Activated CD4-positive, alpha-beta T cell treated with anti-CD3 and anti-CD28 coated beads for 48 hours (primary cell): Measurements from ENCODE around the gene CNPY2.
A peak's percentile ranks its signal among the peaks of the same experiment; 100 is the strongest.
"Not testable (repeated sequence)": the region's sequence is repeated elsewhere in the genome, so short reads cannot be mapped to it uniquely, and the experiment has no call there.

Source experiments
- DNase-seq: peaks from one replicate; pipeline ENCODE4 v3.0.0-alpha.2; 2020

CNPY2 gene

DNA sequence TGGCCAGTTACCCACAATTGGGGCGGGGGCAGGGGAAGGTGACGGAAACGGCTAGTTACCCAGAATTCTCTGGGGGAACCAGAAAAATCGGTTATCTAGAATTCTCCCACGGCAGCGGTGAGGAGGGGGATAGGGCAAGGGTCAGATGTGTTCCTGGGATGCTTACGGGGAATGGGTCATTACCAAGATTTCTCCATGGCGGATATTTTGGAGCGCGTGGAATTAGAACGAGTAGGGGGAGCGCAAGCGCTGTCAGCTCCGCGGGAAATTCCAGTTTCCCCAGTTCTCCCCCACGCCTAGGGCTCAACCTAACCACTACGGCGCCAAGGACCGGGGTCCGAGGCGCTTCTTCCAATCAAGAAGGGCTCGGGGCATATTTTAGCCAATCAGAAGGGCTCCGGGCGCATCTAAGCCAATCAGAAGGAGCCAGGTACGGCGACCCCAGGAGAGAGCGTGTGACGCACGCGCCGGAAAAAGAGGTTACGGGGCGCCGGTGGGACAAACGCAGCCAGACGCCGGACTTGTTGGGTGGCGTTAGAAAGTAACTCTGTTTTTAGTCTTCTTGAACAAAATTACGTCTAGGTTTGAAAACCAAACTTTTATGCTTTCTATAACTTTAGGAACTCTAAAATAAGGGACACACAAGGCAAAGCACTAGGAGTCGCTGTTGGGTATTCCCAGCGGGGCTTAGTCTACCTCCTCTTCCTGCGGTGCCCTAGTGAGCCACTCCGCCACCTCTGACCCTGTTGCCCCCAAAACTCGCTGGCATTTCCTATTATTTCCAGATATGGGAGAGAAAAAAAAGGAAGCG, 18.1 kb upstream of the CNPY2 start, which contains the start of gene PAN2:
TSS of gene PAN2 (minus strand) at position 322 of the 811 bp plus-strand sequence. CDS start 906 bp downstream, outside the sequence.
- peak; percentile 95 for DNase-seq

DNA sequence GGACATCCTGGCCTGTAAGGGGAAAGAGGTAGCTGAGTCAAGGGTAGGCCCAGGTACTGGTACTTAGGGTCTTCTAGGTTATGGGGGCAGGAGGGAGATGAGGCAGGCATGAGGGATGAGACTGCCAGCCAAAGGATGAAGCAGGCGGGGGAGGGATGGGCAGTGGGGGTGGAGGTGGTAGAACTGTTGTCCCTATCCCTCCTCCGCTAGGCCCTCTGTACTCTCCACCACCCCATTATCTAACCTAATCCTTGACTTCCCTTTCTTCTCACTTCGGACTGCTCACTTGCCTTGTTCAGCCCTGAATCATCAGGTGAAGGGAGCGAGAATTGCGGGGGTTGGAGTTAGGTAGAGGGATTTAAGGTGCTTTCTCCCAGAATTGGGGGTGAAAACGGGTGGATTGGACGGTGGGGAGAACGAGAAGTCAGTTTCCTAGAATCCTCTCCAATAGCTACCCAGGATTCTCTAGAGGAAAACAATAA, 17.4 kb upstream of the CNPY2 start:
- no peak for DNase-seq

DNA sequence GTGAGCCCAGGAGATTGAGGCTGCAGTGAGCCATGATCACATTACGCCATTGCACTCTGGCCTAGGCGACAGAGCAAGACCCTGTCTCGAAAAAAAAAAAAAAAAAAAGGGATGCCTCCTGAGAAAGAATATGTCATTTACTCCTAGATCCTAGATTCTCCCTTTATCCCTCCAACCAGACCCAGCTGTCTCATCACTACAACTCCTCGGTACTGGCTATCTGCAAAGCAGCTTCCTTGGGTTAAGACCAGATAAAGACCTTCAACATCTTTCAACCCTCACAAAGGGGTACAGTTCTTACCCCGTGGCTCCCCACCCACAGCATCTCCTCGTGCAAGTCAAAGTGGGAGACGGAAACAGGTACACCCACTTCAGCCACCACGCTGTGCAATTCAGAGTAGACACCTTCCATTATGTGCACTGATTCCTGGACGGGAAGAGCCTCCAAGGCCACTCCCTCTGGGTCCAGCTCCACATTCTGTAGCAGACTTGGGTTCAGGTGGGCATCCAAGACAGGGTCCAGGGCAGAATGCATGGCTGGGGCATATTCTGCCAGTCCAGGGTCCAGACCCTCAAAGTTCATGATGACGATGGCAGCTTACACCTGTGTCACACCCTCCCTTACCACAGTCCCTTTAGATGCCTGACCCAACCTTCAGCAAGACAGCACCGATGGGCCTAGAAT, 16.9 kb upstream of the CNPY2 start:
- DNase-seq, result no peak

DNA sequence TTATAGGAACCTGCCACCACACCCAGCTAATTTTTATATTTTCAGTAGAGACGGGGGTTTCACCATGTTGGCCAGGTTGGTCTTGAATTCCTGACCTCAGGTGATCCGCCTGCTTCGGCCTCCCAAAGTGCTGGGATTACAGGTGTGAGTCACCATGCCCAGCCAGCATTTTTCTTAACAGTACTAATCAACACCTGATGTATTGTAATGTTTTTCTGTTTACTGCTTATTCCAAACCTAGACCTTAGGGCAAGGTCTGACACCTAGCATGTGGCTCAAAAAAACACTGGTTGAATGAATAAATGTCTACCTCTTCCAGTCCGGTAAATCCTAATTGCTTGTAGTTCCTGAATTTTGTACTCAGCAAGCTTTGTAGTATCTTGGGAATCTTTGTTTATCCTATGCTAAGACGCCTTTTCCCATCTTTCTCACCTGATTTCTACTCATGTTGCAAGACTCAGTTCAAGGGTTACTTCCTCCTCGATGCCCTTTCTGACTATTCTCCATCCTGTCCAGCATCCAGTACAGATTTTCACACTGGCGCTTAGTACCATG, 15.2 kb upstream of the CNPY2 start:
- DNase-seq, result no peak

DNA sequence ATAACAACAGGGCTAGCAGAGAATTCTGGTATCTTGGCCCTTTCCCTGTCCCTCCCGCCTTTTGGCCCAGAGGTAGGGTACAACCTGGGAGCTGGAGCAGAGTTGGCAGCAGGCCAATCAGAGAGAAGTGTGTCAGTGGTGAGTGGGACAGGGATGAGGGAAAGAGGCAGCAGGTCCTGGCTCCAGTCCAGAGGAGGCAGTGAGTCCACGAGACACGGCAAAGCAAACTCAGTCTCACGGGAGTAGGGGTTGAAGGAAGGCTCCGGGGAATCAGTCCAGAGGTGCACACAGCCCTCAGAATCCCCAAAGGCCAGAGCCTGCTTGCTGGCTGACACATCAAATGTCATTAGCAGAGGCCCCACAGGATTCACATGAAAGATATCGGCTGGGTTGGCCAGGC, 10.7 kb upstream of the CNPY2 start:
- no peak for DNase-seq

DNA sequence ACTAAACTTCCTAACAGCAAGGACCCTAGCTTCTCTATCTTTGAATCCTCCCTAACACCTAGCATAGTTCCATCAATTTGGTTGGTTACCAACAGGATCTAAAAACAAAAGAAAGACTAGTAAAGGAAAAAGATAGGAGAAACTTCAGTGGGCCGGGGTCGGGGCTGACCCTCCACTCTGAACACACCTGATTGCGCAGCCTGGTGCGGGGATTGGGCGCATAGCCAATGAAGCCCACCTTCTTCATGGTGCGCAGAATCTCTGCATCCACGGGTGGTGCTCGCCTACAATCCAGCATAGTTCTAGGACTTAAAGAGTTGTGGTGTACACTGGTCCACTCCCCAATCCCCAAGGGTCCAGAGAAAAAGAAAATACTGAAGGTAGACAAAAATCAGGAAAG, 10.3 kb upstream of the CNPY2 start:
- no peak for DNase-seq

DNA sequence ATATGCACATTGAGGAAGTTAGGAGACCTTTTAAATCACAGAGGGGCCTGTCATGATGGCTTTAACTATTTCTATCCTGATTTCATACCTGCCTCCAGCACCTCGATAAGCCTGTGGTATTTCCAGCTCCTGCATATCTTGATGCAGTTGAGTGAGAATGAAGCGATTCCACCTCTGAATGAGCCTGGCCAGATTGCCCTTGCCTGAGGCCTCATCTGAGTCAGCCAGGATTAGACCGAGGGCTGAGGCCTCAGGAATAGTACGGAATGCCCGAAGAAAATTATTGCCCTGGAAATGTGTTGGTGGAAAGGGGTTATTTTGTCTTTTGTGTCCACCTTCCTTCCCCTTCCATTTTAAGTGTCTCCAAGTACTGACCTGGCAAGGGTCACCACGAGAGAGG, 8.4 kb upstream of the CNPY2 start:
- DNase-seq, result no peak

DNA sequence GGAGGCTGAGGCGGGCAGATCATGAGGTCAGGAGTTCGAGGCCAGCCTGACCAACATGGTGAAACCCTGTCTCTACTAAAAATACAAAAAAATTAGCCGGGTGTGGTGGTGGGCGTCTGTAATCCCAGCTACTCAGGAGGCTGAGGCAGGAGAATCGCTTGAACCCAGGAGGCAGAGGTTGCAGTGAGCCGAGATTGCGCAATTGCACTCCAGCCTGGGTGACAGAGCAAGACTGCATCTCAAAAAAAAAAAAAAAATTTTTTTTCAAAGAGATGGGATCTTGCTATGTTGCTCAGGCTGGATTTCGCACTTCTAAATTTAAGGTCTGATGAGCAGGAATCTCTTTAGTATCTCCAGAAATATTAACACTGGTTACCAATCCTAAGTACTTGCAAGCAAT, 5.8 kb upstream of the CNPY2 start:
- DNase-seq, result not testable (repeated sequence)

DNA sequence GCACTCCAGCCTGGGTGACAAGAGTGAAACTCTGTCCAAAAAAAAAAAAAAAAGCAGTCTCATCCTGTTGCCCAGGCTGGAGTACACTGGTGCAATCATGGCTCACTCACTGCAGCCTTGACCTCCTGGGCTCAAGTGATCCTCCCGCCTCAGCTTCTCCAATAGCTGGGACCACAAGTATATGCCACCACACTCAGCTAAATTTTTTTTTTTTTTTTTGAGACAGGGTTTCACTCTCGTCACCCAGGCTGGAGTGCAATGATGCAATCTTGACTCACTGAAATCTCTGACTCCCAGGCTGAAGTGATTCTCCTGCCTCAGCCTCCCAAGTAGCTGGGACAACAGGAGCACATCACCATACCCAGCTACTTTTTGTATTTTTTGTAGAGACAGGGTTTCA, 5.2 kb upstream of the CNPY2 start:
- DNase-seq, result peak; percentile 32

DNA sequence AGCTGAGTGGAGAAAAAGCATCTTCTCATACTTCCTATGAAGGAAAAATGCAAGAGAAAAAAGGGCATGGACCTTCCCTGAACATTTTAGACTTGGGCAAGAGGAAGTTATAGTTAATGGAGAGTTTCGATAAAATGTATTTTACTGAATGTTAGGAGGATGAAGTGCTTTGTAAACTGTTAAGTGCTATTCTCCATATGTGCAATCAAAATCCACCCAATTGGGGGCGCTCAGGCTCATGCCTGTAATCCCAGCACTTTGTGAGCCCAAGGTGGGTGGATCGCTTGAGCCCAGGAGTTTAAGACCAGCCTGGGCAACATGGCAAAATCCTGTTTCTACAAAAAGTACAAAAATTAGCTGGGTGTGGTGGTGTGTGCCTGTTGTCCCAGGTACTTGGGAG, 1.9 kb upstream of the CNPY2 start:
- no peak for DNase-seq

DNA sequence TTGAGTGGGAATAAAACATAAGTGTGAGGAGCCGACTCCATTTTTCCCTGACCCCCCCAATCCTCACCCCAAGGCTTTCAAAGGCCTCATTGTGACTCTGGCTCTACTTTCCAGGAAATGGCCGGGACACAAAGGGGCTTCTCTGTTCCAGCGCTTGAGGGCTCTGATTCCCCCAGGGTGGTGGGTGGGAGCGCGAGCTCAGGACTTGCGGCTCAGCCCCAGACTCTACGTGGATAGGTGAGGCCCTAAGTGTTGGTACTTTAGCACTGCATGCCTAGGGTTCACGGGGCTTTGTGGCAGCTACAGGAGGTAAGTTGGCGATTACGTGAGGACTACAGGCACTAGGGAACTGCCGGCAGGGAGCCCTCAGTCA, 553 bp downstream of the CNPY2 start:
- peak; percentile 28 for DNase-seq

DNA sequence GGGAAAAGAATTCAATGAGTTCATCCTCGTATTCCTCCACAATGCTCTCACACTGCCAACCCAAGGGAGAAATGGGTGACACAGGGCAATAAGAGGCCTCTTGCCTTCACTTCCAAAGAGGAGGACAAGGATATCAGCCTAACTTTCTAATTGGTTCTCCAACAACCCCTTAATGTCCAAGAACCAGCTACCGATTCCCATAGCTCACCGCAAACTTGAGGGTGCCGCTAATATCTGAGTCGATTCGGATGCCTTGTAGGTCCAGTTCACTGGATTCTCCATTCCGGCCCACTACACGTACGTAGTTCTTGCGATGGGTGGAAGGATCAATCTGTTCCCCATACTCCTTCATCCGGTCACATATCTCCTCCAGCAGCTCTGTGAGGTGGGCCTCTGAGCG, 4.8 kb downstream of the CNPY2 start:
- DNase-seq, result no peak

DNA sequence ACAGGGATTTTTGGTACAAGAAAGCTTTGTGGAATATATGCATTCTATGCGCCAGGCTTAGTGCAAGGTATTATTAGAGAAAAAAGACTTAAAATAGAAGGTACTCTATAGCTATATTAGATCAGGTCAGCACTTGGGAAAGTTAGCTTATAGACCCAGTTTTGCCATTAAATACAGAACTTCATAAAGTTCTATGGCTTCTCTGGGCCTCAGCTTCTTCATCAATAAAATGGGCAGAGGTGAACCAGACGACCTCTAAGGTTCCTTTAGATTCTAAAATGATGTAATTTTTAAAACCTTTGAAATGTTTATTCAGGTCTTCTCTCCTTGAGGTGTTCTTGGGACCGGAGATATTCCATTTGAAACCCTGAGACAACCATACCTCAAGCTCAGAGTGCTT, 7.1 kb downstream of the CNPY2 start:
- DNase-seq, result no peak

DNA sequence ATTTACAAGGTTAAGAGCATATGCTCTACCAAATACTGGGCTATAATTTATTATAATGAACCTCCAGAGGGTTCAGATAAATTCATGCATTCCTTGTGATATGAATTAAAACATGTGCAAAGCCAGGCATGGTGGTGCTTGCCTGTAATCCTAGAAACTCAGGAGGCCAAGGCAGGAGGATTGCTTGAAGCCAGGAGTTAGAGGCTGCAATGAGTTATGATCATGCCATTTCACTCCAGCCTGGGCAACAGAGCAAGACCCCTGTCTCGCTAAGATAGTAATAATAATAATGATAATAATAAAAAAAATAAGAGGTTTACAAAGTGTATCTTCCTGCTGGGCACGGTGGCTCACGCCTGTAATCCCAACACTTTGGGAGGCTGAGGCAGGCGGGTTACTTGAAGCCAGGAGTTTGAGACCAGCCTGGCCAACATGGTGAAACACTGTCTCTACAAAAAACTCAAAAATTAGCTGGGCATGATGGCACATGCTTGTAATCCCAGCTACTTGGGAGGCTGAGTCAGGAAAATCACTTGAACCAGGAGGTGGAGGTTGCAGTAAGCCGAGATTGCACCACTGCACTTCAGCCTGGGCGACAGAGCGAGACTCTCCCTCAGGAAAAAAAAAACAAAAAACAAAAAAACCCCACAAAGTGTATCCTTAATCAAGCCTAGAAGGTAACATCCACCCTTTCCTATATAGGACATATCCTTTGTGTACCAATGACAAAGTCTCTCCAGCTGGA, 8.4 kb downstream of the CNPY2 start:
- DNase-seq, result no peak

DNA sequence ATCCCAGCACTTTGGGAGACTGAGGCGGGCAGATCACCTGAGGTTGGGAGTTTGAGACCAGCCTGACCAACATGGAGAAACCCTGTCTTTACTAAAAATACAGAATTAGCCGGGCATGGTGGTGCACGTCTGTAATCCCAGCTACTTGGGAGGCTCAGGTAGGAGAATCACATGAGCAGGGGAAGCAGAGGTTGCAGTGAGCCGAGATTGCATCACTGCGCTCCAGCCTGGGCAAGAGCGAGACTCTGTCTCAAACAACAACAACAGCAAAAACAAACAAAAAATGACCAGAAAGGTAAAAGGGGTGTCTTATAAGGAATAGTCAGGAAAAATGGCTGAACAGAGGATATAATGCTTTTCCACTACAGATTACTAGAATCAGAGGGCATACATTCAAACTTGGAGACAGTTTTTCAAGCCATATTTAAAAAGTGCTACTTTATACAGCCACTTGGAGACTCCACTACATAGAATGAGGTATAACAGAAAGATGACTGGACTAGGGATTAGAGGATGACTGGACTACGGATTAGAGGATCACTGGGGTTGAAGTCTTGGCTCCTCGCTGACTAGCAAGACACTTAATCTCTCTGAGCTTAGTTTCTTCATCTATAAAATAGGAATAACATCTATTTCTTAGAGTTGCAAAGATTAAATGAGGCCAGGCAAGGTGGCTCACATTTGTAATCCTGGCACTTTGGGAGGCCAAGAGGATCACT, 10.8 kb downstream of the CNPY2 start:
- no peak for DNase-seq

DNA sequence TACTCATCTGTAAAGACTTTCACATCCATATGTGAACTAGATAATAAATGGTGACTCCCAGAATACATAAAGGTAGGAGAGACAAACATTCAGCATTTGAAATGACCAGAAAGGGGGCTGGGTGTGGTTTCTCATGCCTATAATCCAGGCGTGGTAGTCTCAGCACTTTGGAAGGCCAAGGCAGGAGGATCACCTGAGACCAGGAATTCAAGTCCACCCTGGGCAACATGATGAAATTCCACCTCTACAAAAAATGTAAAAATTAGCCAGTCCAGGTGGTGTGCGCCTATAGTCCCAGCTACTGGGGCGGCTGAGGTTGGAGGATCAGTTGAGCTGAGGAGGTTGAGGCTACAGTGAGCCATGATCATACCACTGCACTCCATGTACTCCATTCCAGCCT, 11.5 kb downstream of the CNPY2 start:
- DNase-seq, result no peak

DNA sequence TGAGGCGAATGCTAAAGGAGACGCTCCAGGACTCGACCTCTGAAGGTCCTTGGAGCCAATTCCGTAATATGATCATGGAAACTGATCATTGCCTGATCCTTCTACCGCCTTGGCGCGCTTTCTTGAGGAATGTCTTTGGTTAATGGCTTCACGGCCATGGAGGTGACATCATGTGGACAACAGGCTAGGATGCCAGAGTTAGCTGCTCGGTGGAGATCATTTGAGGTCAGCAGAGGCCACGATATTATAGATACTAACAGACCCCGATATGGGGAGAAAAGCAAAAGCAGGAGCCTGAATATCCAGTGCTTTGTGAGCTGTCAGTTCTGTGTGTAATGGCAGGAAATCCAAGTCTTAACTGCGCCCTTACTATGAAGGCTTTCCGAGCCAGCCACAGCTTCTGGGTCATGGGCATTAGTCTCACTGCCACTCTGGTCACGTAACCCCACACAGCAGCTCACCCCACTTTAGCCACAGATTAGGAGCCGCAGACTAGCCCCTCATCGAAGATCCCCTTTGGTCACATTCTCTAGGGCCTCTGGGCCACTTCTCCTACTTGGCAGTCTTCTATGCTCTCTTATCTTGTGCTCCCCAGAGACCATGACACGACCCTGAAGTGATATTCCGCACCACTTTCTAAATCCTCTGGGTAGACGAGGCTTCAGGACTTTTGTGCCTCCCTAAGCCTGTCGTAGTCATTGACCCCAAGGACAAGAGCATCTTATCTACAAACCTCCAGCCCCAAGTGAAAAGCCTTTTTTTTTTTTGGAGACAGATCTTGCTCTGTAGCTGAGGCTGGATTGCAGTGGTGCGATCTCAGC, 14.9 kb downstream of the CNPY2 start:
- no peak for DNase-seq

DNA sequence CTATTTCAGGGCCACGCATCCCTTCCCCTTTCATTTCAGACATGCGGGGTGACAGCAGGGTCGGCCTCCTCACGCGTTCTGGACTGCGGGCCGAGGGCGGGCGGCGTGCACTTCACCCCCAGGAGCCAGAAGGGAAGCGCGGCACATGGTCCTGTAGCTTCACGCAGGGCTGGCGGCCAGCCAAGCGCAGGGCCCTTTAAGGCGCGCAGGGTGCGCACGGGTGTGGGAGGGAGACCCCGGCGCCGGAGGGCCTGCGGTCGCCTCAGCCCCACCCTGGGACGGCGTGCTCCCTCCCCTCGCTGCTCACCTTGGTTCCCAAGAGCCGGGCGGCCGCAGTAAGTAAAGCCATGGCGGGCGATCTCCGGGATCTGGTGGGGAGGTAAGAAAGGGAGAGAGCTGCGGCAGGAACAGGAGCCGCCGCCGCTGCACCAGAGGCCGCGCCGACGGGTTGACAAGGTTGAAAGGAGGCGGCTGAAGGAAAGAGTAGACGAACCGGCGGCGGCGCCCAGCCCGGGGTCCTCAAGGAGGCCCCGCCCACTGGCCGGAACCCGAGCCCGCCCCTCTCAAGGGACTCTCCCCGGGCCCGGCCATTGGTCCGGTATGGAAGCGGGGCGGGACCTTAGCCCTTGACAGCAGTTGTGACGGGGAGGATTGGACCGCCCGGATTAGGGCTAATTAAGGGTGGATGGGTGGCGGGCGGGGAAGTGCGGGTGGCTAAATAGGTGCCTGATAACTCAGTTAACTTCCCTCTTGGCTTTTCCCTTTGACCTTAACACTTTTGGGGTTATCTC, 15.7 kb downstream of the CNPY2 start, which contains the start of gene CS:
TSS of gene CS (minus strand) at position 478 of the 791 bp plus-strand sequence. CDS start at position 349, 129 bp downstream.
- DNase-seq, result peak; percentile 99

DNA sequence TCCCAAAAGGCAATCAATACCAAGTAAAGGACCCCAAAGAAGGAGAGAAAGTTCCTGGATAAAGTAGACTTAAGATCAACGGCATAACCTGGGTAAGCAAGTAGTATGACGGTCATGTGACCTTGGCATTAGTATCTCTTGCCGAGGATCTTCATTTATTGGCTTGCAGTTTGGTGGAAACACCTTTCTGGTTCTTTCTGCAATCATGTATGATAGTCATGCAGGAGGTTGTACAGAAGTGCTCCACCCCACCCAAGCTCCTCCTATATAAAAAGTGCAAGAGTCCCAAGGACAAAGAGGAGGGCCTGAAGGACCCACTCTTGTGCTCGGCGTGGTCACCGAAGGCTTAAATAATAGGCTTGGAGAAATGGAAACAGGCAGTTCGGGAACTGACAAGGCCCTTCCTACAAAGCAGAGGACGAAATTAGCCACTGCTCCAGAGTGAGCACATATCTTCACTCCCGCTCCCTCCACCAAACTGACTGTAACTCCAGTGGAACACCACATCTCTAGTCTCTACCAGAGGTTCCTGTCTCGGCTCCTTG, 16.4 kb downstream of the CNPY2 start:
- peak; percentile 35 for DNase-seq

DNA sequence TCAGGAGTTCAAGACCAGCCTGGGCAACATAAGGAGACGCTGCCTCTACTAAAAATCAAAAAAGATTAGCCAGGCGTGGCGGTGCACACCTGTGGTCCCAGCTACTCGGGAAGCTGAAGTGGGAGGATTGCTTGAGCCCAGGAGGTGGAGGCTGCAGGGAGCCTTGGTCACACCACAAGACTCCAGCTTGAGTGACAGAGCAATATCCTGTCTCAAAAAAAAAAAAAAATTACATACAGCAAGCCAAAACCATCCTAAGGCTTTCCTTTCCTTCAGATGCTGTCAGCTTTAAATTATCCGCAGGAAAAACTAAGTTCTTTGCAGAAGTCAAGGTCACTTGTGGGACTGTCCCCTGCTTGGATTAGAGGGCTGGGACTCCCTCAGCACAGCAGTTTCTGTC, 17.0 kb downstream of the CNPY2 start:
- no peak for DNase-seq
